NCI-H187 treated with DMSO at 0.1 percent for 48 hours (cell line): ENCODE data around the gene ATG4B.
"Not testable (repeated sequence)": the region's sequence is repeated elsewhere in the genome, so short reads cannot be mapped to it uniquely, and the experiment has no call there.

ENCODE experiments used
- DNase-seq: peaks from one replicate; lab custom pipeline; 2025; lab: John Stamatoyannopoulos, UW

The ATG4B gene

DNA sequence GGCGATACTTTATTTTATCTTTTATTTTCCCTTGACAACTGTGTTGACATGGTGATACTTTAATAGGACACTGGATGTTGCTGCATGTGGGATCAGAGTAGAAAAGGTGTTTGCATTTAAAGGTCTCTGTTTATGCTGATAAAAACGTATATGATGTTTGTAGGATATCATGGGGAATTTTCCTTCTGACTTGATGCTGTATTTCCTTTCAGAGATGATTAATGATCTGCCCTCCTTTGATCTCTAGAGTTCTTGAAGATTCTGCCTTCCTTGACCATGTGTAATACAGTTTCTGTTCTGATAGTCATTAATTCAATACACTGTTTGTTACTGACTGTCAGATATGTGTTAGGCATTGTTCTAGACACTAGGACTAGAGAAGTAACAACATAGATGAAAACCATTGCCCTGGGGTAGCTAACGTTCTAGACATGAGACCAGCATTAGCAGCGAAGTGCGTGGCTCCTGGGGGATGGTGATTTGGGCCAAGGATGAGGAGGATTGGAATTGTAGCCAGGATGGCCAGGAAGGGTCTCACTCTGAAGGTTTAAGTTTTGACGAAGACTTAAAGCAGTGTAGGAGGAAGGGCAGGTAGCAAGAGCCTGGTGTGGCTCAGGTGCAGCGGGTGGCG, 2.8 kb downstream of the ATG4B start:
- DNase-seq: no peak

- DNase-seq: no peak
Measured at GRCh38 chr2:241641631-241642030, 4.1 kb downstream of the ATG4B start.

DNA sequence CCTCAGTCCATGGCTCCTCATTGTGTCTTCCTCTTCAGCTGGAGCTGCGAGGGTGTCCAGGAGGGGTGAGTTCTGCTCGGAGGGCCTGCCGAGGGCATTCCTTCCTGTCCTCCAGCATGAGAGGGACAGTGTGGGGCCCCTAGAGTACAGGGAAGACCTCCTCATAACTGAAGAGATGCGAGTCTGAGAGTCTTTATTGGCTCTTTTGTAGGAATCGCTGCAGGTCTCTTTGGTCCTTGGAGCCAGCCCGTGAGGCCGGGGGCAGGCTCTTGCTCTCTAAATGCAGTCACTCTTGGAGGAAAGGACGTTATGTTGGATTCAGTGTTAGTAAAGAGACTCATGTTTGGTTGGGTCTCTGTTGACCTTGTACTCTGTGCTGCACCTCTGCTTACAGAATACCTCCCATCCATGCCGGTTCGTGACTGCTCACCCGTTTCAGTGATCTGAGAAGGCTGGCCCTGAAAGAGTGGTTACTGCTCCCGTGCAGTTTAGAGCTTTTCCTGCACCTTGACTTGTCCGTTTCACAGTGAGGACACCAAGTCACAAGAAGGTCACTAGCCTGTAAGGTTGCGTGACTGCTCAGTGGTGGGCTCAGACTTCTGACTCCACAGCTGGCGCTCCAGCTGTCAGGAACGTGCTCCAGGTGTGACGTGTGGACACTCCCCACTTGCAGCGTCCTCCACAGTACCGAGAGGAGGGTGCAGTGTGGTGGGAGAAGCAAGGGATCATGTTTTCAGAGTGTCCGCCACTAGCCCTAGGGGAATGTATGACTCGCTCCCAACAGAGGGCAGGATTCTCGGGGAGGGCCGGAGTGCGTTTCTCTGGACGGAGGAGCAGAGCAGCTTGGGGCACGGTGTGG, 7.8 kb downstream of the ATG4B start:
- no peak for DNase-seq

DNA sequence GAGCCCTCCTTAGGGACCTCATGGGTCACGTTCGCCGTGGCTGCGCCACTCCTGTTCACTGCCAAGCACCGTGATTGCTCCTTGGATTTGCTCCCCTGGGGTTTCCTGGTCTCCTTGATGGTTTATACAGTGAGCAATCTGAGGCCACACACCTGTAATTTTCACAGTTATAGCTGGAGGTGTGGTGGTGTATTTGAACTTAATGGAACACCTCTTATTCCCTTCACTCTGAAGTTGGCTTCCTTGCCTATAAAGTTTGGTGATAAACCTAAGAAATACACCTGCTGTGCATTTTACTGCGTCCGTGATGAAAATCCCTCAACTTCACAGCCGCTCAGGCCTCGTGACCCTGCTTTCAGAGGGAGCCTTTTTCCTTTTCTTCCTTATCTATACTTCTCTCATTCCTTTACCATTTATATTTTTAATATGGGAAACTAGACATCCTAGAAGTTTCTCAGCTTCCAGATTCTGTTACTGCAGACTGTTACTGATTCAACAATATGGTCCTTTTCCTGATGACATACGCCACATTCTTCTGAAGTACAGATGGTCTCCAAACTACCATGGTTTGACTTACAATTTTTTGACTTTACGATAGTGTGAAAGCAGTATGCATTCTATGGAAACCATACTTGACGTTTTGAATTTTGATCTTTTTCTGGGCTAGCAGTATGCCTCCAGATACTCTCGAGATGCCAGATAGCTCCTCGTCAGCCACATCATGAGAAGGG, 8.6 kb downstream of the ATG4B start:
- DNase-seq: no peak

DNA sequence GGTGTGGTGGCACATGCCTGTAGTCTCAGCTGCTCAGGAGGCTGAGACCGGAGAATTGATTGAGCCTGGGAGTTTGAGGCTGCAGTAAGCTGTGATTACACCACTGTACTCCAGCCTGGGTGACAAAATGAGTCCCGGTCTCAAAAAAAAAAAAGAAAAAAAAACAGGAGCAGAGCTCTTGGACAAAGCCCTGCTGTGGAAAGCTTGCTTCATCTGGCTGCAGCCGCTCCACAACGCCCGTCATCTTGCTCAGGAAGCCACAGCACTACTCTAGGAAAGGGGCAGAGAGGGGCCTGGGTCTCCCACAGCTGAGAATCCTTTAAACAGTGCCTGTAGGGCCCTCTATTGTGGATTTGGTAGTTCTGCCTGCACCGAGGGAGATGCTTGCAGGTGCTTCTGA, 11.0 kb downstream of the ATG4B start:
- no peak for DNase-seq

- DNase-seq: no peak
Measured at GRCh38 chr2:241649404-241649803, 11.9 kb downstream of the ATG4B start.

DNA sequence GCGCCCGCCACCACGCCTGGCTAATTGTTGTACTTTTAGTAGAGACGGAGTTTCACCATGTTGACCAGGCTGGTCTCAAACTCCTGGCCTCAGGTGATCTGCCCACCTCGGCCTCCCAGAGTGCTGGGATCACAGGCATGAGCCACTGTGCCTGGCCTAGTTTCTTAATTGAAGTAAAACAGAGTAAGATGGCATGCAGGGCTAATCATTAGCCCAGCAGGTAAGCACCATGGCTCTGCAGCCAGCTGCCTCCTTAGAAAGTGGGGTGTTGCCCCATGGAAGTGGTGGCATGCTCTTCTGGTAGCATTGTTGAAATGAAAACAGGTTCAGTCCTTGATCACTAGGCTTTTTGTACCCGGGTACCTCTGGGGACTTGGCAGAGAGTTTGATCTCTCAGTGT, 12.4 kb downstream of the ATG4B start:
- DNase-seq: no peak

GRCh38 chr2:241652142-241652541, 14.6 kb downstream of the ATG4B start:
- no peak for DNase-seq

GRCh38 chr2:241652722-241653121, 15.2 kb downstream of the ATG4B start:
- DNase-seq: no peak

GRCh38 chr2:241653210-241653750, 15.8 kb downstream of the ATG4B start:
- DNase-seq: no peak

DNA sequence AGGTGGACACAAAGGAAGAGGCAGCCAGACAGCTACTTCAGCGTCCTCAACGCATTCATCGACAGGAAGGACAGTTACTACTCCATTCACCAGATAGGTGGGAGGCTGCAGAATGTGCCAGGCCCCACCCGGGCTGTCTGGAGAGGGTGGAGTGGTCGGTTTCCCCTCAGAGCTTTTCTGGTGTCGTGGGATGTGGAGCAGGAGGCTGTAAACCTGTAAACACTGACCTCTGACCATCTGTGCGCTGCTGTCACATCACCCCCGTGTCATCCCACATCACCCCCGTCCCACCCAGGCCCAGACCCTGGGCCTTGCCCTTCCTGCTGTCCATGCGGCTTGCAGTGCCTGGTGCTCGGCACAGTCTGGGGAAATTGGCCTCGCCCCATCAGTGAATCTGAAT, 17.1 kb downstream of the ATG4B start:
- DNase-seq: no peak

GRCh38 chr2:241655516-241656189, 18.2 kb downstream of the ATG4B start:
- DNase-seq: no peak

DNA sequence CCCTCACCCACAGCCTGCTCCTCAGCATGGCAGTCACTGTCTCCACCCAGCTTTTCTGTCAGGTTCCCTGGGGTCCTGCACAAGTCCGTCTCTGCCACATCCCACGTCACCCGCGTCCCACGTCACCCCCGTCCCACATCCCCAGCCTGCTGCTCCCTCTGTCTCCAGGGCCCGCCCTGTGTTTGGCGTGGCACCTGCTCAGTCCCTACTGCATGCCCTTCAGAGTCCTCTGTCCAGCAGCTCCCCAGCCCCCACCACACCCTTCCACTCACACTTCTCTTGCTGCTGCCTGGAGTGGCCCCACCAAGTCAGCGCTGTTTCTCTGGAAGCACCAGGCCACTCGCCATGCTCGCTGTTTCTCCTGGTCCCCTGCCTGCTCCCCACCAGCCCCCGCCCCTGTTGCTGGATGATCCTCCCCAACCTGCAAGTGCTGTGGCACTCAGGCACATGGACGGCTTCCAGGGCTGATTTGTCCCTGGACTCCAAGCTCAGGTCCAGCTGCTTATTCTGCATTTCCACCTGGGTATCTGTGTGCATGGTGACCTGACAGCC, 18.8 kb downstream of the ATG4B start:
- DNase-seq: no peak

- DNase-seq: no peak
Measured at GRCh38 chr2:241657786-241658254, 20.3 kb downstream of the ATG4B start.

DNA sequence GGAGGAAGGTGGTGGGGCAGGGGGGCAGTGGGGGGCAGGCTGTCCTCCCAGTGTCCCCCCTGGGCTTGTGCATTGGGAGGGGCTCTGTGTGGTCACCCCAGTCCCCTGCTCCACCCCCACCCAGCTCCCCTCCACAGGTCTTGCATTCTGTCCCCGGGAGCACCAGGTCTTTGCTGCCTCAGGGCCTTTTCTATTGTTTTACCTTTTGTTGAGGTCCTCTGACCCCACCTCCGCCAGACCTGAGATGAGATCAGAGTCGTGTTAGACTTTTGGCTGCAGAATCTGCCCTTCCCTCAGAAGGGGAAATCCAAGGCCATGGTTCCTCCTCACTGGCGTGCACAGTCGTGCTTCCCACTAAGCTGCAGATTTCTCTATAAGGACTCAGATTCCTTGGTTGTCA, 20.8 kb downstream of the ATG4B start:
- DNase-seq: no peak

DNA sequence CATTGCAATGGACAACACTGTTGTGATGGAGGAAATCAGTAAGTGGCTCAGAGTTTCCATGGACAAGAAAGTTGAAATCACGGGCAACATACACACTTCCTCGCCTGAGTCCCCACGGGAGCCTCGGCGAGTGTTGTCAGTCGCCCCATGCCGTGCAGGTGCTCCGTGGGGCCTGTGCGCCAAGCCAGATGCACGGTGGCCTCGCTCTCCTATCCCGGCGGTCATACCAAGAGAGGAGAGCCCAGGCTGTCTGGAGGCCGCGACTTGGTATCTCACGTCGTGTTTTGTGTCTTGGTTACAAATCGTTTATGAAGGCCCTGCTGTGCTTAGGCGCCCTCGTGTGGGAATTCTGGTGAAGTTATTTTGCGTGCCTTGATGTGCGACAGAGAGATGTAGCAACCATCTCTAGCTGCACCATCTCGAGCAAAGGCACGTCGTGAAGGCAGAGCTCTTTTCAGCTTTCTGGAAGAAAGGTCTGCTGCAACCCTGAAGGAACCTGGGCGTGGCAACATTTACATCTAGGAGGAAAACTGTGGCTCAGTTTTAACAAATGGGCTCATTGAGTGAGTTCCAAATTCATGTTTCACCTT, 21.8 kb downstream of the ATG4B start:
- DNase-seq: no peak

- DNase-seq: no peak
Measured at GRCh38 chr2:241660593-241661213, 23.2 kb downstream of the ATG4B start.

DNA sequence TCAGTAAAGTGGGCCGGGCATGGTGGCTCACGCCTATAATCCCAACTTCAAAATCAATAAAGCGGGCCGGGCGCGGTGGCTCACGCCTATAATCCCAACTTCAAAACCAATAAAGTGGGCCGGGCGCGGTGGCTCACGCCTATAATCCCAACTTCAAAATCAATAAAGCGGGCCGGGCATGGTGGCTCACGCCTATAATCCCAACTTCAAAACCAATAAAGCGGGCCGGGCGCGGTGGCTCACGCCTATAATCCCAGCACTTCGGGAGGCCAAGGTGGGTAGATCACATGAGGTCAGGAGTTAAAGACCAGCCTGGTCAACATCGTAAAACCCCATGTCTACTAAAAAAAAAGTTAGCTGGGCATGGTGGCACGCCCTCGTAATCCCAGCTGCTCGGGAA, 25.2 kb downstream of the ATG4B start:
- DNase-seq: not testable (repeated sequence)

GRCh38 chr2:241665731-241666440, 28.4 kb downstream of the ATG4B start:
- DNase-seq: no peak
